PC-3 (cell line): ENCODE results near the gene TKT. TPM values are rescaled to one million over a fixed set of nuclear protein-coding genes. Genes with fewer than 3 reads are reported as not detected.

Experiments used
- ATAC-seq: fragments of 200-7000 bp; cut with Tn5 transposase; 2 replicates; pipeline ENCODE4 v1.9.1; 2020; ENCODE audit warnings: mild to moderate bottlenecking, moderate library complexity
- BruUV-seq: library from RNA; stranded (reverse); fragments of 400-500 nt; replicated peaks from 2 replicates; lab custom pipeline; 2021; lab: Mats Ljungman, UMichigan
- CTCF ChIA-PET: fragments of 300-600 bp; sonication (Branson Sonifier 250); formaldehyde crosslinking; loops from one replicate; lab custom pipeline; 2022; ENCODE audit warnings: antibody characterized with exemption; lab: Charles Lee
- POLR2A ChIA-PET: fragments of 300-600 bp; sonication (Branson Sonifier 250); formaldehyde crosslinking; loops from one replicate; lab custom pipeline; 2022; ENCODE audit warnings: antibody characterized with exemption; ENCODE audit not compliant: unreplicated experiment; lab: Charles Lee
- DNase-seq: peaks from one replicate; pipeline ENCODE4 v3.0.0-alpha.2; 2015
- H2AFZ ChIP-seq: fragments of 300-600 bp; sonication (generic); 2 replicates; pipeline ENCODE4 v1.6.0; 2016; ENCODE audit warnings: antibody characterized with exemption, low read length
- H3F3A ChIP-seq: fragments of 300-600 bp; sonication (generic); one replicate; pipeline ENCODE4 v1.6.0; 2017; ENCODE audit warnings: antibody characterized with exemption, low read length, control low read depth, mild to moderate bottlenecking; ENCODE audit not compliant: unreplicated experiment
- H3K27ac ChIP-seq: fragments of 300-600 bp; sonication (generic); 2 replicates; pipeline ENCODE4 v1.5.1; 2016; ENCODE audit warnings: mild to moderate bottlenecking, low read length
- H3K27me3 ChIP-seq: fragments of 300-600 bp; sonication (generic); 2 replicates; pipeline ENCODE4 v1.6.1; 2016; ENCODE audit warnings: low read length, mixed read lengths
- H3K36me3 ChIP-seq: fragments of 300-600 bp; sonication (generic); 2 replicates; pipeline ENCODE4 v1.6.1; 2016; ENCODE audit warnings: low read depth, mixed run types, low read length, mixed read lengths
- H3K4me1 ChIP-seq: fragments of 300-600 bp; sonication (generic); 2 replicates; pipeline ENCODE4 v1.5.1; 2016; ENCODE audit warnings: low read length; ENCODE audit not compliant: insufficient read depth
- H3K4me2 ChIP-seq: fragments of 300-600 bp; sonication (generic); 2 replicates; pipeline ENCODE4 v1.6.0; 2016; ENCODE audit warnings: low read length
- H3K4me3 ChIP-seq: fragments of 300-600 bp; sonication (generic); 2 replicates; pipeline ENCODE4 v1.5.1; 2016; ENCODE audit warnings: mild to moderate bottlenecking, low read length, mixed read lengths
- H3K79me2 ChIP-seq: fragments of 300-600 bp; sonication (generic); 2 replicates; pipeline ENCODE4 v1.6.1; 2017; ENCODE audit warnings: low read length, mixed read lengths
- H3K9ac ChIP-seq: fragments of 300-600 bp; sonication (generic); 2 replicates; pipeline ENCODE4 v1.6.0; 2016; ENCODE audit warnings: mild to moderate bottlenecking, low read length
- H3K9me2 ChIP-seq: fragments of 300-600 bp; sonication (generic); replicated peaks from 2 replicates; pipeline ENCODE4 v1.6.1; 2016; ENCODE audit warnings: mixed run types, low read length, mixed read lengths
- H3K9me3 ChIP-seq: fragments of 300-600 bp; sonication (generic); 2 replicates; pipeline ENCODE4 v1.6.1; 2016; ENCODE audit warnings: low read length, mixed read lengths
- H4K20me1 ChIP-seq: fragments of 300-600 bp; sonication (generic); 2 replicates; pipeline ENCODE4 v1.6.1; 2016; ENCODE audit warnings: low read length, mixed read lengths
- CTCF ChIP-seq: fragments of 300-600 bp; sonication (generic); conservative IDR thresholded peaks from 2 replicates; pipeline ENCODE4 v1.5.1; 2017; ENCODE audit warnings: antibody characterized with exemption, low read depth, mild to moderate bottlenecking, low read length
- EZH2 ChIP-seq: fragments of 300-600 bp; sonication (generic); IDR thresholded peaks from one replicate; pipeline ENCODE4 v1.6.1; 2017; ENCODE audit warnings: antibody characterized with exemption, mild to moderate bottlenecking, low read length; ENCODE audit not compliant: unreplicated experiment
- EZH2phosphoT487 ChIP-seq: fragments of 300-600 bp; sonication (generic); IDR thresholded peaks from 2 replicates; pipeline ENCODE4 v1.6.1; 2018; ENCODE audit warnings: mild to moderate bottlenecking, antibody characterized with exemption, low read length, borderline replicate concordance
- intact Hi-C: fragments of 100-400 bp; cut with micrococcal nuclease; formaldehyde crosslinking; loops from 2 replicates; pipeline ENCODE4 v1.9.0; 2023
- total RNA-seq: library from RNA; depleted of rRNA; stranded (reverse); fragments of >200 nt; gene quantifications from 2 replicates; pipeline ENCODE4 v1.2.3, GENCODE V29; 2014

TKT gene
- total RNA-seq, 1 experiment from 2014 or later, result 486 TPM

- no TSS peak for BruUV-seq
- H3K27ac ChIP-seq, result no peak overlapping the region
- no peak overlapping the region for H2AFZ ChIP-seq
- intact Hi-C loops, result no loop called here
- H3K9ac ChIP-seq, result no peak overlapping the region
- no peaks in the 10 kb centered on the region for H3K9me2 ChIP-seq
- CTCF ChIA-PET, result interaction anchor here (0.6 kb wide), 1 partner anchor 10 kb away, joined by 5 read pairs; no protein-coding TSS in a partner anchor
- no peaks in the 10 kb centered on the region for H3K27me3 ChIP-seq
- peaks cover 98% of the 10 kb centered on the region for H3K36me3 ChIP-seq
- no peak overlapping the region for H3K4me3 ChIP-seq
- POLR2A ChIA-PET, result no interaction called here
- H3K9me3 ChIP-seq, result no peaks in the 10 kb centered on the region
- H3F3A ChIP-seq, result no peaks in the 10 kb centered on the region
- H3K79me2 ChIP-seq, result no peaks in the 10 kb centered on the region
- H3K4me1 ChIP-seq, result no peaks in the 10 kb centered on the region
- DNase-seq, result no peak
- ATAC-seq, result no peak
- TF ChIP-seq EZH2phosphoT487, result no peak
- no peak for TF ChIP-seq CTCF
- H3K4me2 ChIP-seq, result no peak overlapping the region
- no peaks in the 10 kb centered on the region for H4K20me1 ChIP-seq
Observed at GRCh38 chr3:53227993-53228885, 27.6 kb downstream of the TKT start.

DNA sequence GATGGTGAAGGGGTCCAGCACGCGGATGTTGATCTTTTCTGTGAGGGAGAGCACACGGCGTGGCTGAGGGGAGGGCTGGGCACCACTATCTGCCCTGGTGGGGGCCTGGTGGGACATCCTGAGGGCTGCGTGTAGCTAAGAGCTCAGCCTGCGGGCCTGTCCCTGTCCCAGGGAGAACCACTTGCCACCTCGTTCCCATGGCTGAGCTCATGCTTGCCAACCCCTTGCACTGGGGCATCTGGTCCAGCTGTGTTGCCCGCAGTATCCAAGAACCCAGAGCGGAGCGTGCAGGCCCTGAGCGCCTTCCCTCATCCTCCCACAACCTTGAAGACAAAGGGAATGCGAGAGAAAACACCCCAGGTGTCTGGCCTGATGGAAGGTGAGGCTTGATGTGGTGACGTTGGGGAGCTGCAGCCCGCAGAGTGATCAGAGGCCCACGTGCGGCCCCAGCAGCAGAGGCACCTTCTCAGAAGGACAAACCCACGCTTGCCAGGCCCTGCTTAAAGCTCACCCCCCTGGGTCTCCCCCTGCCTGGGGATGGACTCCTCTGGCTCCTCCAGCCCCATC lies 28.9 kb downstream of the TKT start:
- Histone ChIP-seq H3K27me3 (no peaks in the 10 kb centered on the region), H3K9me2 (no peaks in the 10 kb centered on the region), H3K9ac (no peak overlapping the region), H2AFZ (no peak overlapping the region), H3K4me3 (no peak overlapping the region), H4K20me1 (no peaks in the 10 kb centered on the region), H3K4me1 (no peaks in the 10 kb centered on the region), H3F3A (no peaks in the 10 kb centered on the region), H3K27ac (no peak overlapping the region), H3K9me3 (no peaks in the 10 kb centered on the region), H3K4me2 (no peak overlapping the region), H3K79me2 (no peaks in the 10 kb centered on the region), H3K36me3 (peaks cover 89% of the 10 kb centered on the region)
- DNase-seq (no peak), ATAC-seq (no peak)
- intact Hi-C loops, result no loop called here
- ChIA-PET POLR2A (no interaction called here), CTCF (no interaction called here)
- BruUV-seq, result no TSS peak
- no peak for TF ChIP-seq CTCF
- no peak for TF ChIP-seq EZH2phosphoT487
- no peak for TF ChIP-seq EZH2
